GM12891 (cell line): ENCODE measurements around the gene PCDHGC3.

Experiments
- POLR2A ChIP-seq: IDR thresholded peaks from 2 replicates; pipeline ENCODE4 v1.6.1; 2011; ENCODE audit warnings: low read depth, low read length, control low read depth
- POLR2AphosphoS5 ChIP-seq: IDR thresholded peaks from 2 replicates; pipeline ENCODE4 v1.6.1; 2011; ENCODE audit warnings: low read depth, low read length, control low read depth
- POU2F2 ChIP-seq: IDR thresholded peaks from 2 replicates; pipeline ENCODE4 v1.6.1; 2011; ENCODE audit warnings: low read depth, mild to moderate bottlenecking, control low read depth, low read length, moderate library complexity
- SPI1 ChIP-seq: IDR thresholded peaks from 2 replicates; pipeline ENCODE4 v1.6.1; 2011; ENCODE audit warnings: low read depth, low read length, control low read depth

DNA sequence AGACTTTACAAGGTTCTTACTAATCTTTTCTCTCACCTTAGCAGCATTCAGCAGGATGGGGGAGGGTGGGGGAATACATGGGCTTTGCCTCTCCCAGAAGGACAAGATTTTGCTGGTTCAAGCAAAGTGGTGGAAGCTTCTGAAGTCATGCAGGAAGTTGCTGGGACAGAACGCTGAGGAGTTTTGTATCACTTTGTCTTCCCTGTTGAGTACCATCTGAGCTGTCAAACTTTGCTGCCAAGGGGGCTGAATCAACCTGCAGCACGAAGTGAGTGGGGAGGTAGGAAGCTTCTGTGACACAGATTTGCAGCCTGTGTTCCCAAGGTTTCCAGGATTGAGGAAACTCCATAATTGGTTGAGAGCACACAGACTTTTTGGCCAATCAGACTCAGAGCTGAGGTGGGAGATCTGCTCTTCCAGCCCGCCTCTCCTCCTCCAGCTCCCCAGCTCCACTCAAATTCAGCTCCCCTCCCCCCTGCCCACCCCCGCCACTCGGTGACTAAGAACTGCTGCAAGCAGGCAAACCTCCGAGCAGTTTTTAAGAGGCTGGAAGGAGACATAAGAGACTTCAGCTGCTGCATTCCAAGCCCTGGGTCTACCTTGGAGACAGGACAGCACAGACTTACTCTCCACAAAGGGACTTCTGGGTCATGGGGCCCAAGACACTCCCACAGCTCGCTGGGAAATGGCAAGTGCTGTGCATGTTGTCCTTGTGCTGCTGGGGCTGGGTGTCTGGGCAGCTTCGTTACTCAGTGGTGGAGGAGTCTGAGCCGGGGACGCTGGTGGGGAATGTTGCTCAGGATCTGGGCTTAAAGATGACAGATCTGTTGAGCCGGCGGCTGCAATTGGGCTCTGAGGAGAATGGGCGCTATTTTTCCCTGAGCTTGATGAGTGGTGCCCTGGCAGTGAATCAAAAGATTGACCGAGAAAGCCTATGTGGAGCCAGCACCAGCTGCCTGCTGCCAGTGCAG lies 13.1 kb downstream of the PCDHGC3 start, which contains the start of gene PCDHGC5:
- no peak for TF ChIP-seq POLR2A
- TF ChIP-seq POLR2AphosphoS5: no peak
- no peak for TF ChIP-seq SPI1
- TF ChIP-seq POU2F2: no peak
